H1 (cell line): ENCODE data around the gene CCDC78. TPM values are rescaled to one million over a fixed set of nuclear protein-coding genes. Genes with fewer than 3 reads are reported as not detected.

Experiments
- EGR1 ChIP-seq: IDR thresholded peaks from 2 replicates; pipeline ENCODE4 v1.6.1; 2011; ENCODE audit warnings: low read depth, low read length, borderline replicate concordance
- RAD21 ChIP-seq, 2 experiments: IDR thresholded peaks in 1 of 2; conservative IDR thresholded peaks in 1 of 2; 2 replicates each; pipeline ENCODE4 v1.6.1; 2011; ENCODE audit warnings: low read depth in 2 of 2, low read length in 2 of 2, improper control_type of control experiment in 1 of 2, inconsistent platforms in 1 of 2, mild to moderate bottlenecking in 1 of 2, moderate library complexity in 1 of 2
- ZNF274 ChIP-seq: IDR thresholded peaks from 2 replicates; pipeline ENCODE4 v1.7.0; 2012; ENCODE audit warnings: low read length, borderline replicate concordance; ENCODE audit errors: extremely low read depth
- polyA plus RNA-seq, 7 experiments: library from polyadenylated mRNA; depleted of rRNA in 3 of 7; stranded (reverse) in 5 of 7; unstranded in 2 of 7; fragments of >200 nt in 5 of 7; fragments of 200-250 nt in 2 of 7; gene quantifications; 1 replicate in 5 of 7; 2 replicates in 1 of 7; 4 replicates in 1 of 7; pipeline versions ENCODE4 v1.2.1 to v1.2.3, GENCODE V29; 2011 to 2013; ENCODE audit warnings: missing spikeins in 2 of 7, mixed read lengths in 2 of 7
- total RNA-seq: library from RNA; stranded (reverse); fragmentation: NEBNext Ultra II Directional; extraction: Animal tissue kit (Norgen Biotek cat#: 25700); gene quantifications from 2 replicates; pipeline ENCODE4 v1.2.1, GENCODE V29; 2021

CCDC78 gene
- total and polyA plus RNA-seq, 2 of the 8 experiments (the other 6 are each of a cell fraction or from before 2014, with no cell fraction given), result 7.1 to 8.5 TPM

GRCh38 chr16:769184-769784 is 43.0 kb upstream of the CCDC78 start (continued):
- no peak for TF ChIP-seq RAD21 (IDR thresholded peaks at IDR 0.05 in 1 of 2, conservative IDR thresholded peaks at IDR 0.05 in 1 of 2; ENCODE audit: low read depth in 2 of 2, low read length in 2 of 2)
- TF ChIP-seq EGR1, result no peak
- TF ChIP-seq ZNF274, result no peak
